H1 (cell line): ENCODE data around the gene ZNF292. TPM values are rescaled to one million over a fixed set of nuclear protein-coding genes. Genes with fewer than 3 reads are reported as not detected.

ENCODE experiments used
- CTCF ChIA-PET: fragments of 300-600 bp; sonication (Branson Sonifier 250); formaldehyde crosslinking; loops from one replicate; lab custom pipeline; 2021; ENCODE audit not compliant: partially characterized antibody; lab: Charles Lee
- POLR2A ChIA-PET: fragments of 300-600 bp; sonication (Branson Sonifier 250); formaldehyde crosslinking; loops from one replicate; lab custom pipeline; 2021; ENCODE audit warnings: inconsistent platforms; ENCODE audit not compliant: partially characterized antibody; lab: Charles Lee
- DNase-seq, 2 experiments: peaks; one replicate each; pipeline versions ENCODE4 v3.0.0 to v3.0.0-alpha.2; 2010 to 2022; ENCODE audit warnings: low spot score in 2 of 2, low read depth in 1 of 2, mixed read lengths in 1 of 2
- FAIRE-seq: peaks from 2 replicates; lab custom pipeline; 2011; peaks lifted over from hg19 to GRCh38; lab: Jason Lieb, UNC
- H2AFZ ChIP-seq: 2 replicates; pipeline ENCODE4 v1.8.1; 2012; ENCODE audit warnings: low read length, inconsistent platforms
- H2AK5ac ChIP-seq: 2 replicates; pipeline ENCODE4 v1.6.1; 2013; ENCODE audit warnings: low read depth, low read length
- H2BK120ac ChIP-seq: replicated peaks from 2 replicates; pipeline ENCODE3; 2013; ENCODE audit warnings: low read depth, low read length, inconsistent platforms
- H2BK12ac ChIP-seq: 2 replicates; pipeline ENCODE4 v1.6.1; 2013; ENCODE audit warnings: low read depth, low read length
- H2BK15ac ChIP-seq: 2 replicates; pipeline ENCODE4 v1.6.1; 2013; ENCODE audit warnings: low read length
- H2BK20ac ChIP-seq: 2 replicates; pipeline ENCODE4 v1.6.1; 2013; ENCODE audit warnings: low read length
- H2BK5ac ChIP-seq: 2 replicates; pipeline ENCODE4 v1.6.1; 2013; ENCODE audit warnings: low read depth, low read length
- H3K14ac ChIP-seq: 2 replicates; pipeline ENCODE4 v1.6.1; 2013; ENCODE audit warnings: inconsistent platforms; ENCODE audit not compliant: insufficient read length
- H3K18ac ChIP-seq: 2 replicates; pipeline ENCODE4 v1.6.1; 2013; ENCODE audit warnings: low read length; ENCODE audit errors: extremely low read depth
- H3K23ac ChIP-seq: 2 replicates; pipeline ENCODE4 v1.6.1; 2013; ENCODE audit warnings: inconsistent platforms; ENCODE audit not compliant: insufficient read length
- H3K23me2 ChIP-seq: 2 replicates; pipeline ENCODE4 v1.6.1; 2013; ENCODE audit warnings: low read depth, low read length
- H3K27ac ChIP-seq: 2 replicates; pipeline ENCODE4 v1.6.1; 2011; ENCODE audit warnings: low read depth, low read length, inconsistent platforms
- H3K27me3 ChIP-seq, 4 experiments: replicated peaks in 1 of 4; 1 replicate in 1 of 4; 2 replicates in 3 of 4; pipeline versions ENCODE4 v1.6.1 to v1.8.1; 2011 to 2013; ENCODE audit warnings: low read length in 3 of 4, mild to moderate bottlenecking in 3 of 4, inconsistent platforms in 2 of 4, mixed read lengths in 2 of 4, moderate library complexity in 1 of 4; ENCODE audit not compliant: control insufficient read depth in 3 of 4, insufficient read depth in 3 of 4; ENCODE audit errors: extremely low read depth in 1 of 4
- H3K36me3 ChIP-seq, 4 experiments: 2 replicates each; pipeline versions ENCODE4 v1.6.1 to v1.8.1; 2011 to 2013; ENCODE audit warnings: mild to moderate bottlenecking in 4 of 4, low read length in 3 of 4, moderate library complexity in 2 of 4, control low read depth in 1 of 4, inconsistent platforms in 1 of 4; ENCODE audit not compliant: insufficient read depth in 4 of 4, control insufficient read depth in 2 of 4
- H3K4ac ChIP-seq: replicated peaks from 2 replicates; pipeline ENCODE3; 2013; ENCODE audit warnings: low read length, low read depth, mixed read lengths, inconsistent platforms; ENCODE audit not compliant: insufficient read length
- H3K4me1 ChIP-seq, 4 experiments: replicated peaks in 1 of 4; 1 replicate in 1 of 4; 2 replicates in 3 of 4; pipeline versions ENCODE4 v1.6.1 to v1.8.1; 2011 to 2013; ENCODE audit warnings: low read length in 3 of 4, inconsistent platforms in 2 of 4, mixed read lengths in 1 of 4; ENCODE audit not compliant: insufficient read depth in 4 of 4, control insufficient read depth in 3 of 4
- H3K4me2 ChIP-seq, 2 experiments: 2 replicates each; pipeline versions ENCODE4 v1.6.1 to v1.8.1; 2011 to 2013; ENCODE audit warnings: low read depth in 2 of 2, low read length in 2 of 2, control low read depth in 1 of 2, inconsistent platforms in 1 of 2, mild to moderate bottlenecking in 1 of 2; ENCODE audit not compliant: insufficient read depth in 1 of 2
- H3K4me3 ChIP-seq, 4 experiments: fragments of 200-600, 300-600 bp in 1 of 4; sonication (generic), shearing (Covaris generic), sonication (Bioruptor Twin) in 1 of 4; 2 replicates each; pipeline versions ENCODE4 v1.5.1 to v1.8.1; 2011 to 2016; ENCODE audit warnings: low read length in 4 of 4, low read depth in 3 of 4, control low read depth in 2 of 4, inconsistent platforms in 2 of 4, mild to moderate bottlenecking in 2 of 4, mixed read lengths in 1 of 4, moderate library complexity in 1 of 4; ENCODE audit not compliant: insufficient read depth in 2 of 4; ENCODE audit errors: extremely low read depth in 1 of 4
- H3K56ac ChIP-seq: replicated peaks from 2 replicates; pipeline ENCODE3; 2013; ENCODE audit warnings: low read depth, mild to moderate bottlenecking, mixed read lengths, low read length, inconsistent platforms; ENCODE audit not compliant: insufficient read length
- H3K79me1 ChIP-seq: 2 replicates; pipeline ENCODE4 v1.6.1; 2013; ENCODE audit warnings: low read depth, low read length, control low read depth
- H3K79me2 ChIP-seq, 2 experiments: 2 replicates each; pipeline versions ENCODE4 v1.6.1 to v1.8.1; 2012 to 2013; ENCODE audit warnings: low read length in 2 of 2, mild to moderate bottlenecking in 2 of 2, inconsistent platforms in 1 of 2; ENCODE audit not compliant: insufficient read depth in 2 of 2, control insufficient read depth in 1 of 2
- H3K9ac ChIP-seq, 4 experiments: replicated peaks in 1 of 4; 1 replicate in 1 of 4; 2 replicates in 3 of 4; pipeline versions ENCODE4 v1.6.1 to v1.8.1; 2011 to 2013; ENCODE audit warnings: low read depth in 3 of 4, low read length in 3 of 4, control low read depth in 2 of 4, mild to moderate bottlenecking in 2 of 4, moderate library complexity in 2 of 4, inconsistent platforms in 1 of 4; ENCODE audit errors: extremely low read depth in 1 of 4
- H3K9me3 ChIP-seq, 2 experiments: 2 replicates each; pipeline versions ENCODE4 v1.6.1 to v1.8.1; 2012 to 2013; ENCODE audit warnings: mild to moderate bottlenecking in 2 of 2, moderate library complexity in 2 of 2, control low read depth in 1 of 2, inconsistent platforms in 1 of 2, low read depth in 1 of 2, low read length in 1 of 2, mixed read lengths in 1 of 2; ENCODE audit not compliant: insufficient read depth in 2 of 2
- H4K20me1 ChIP-seq, 2 experiments: replicated peaks in 1 of 2; 2 replicates each; pipeline versions ENCODE3 to v1.8.1; 2011 to 2013; ENCODE audit warnings: inconsistent platforms in 2 of 2, low read length in 2 of 2, mild to moderate bottlenecking in 1 of 2; ENCODE audit not compliant: insufficient read depth in 2 of 2, control insufficient read depth in 1 of 2
- H4K5ac ChIP-seq: 2 replicates; pipeline ENCODE4 v1.6.1; 2013; ENCODE audit warnings: low read length, low read depth, mixed read lengths, inconsistent platforms; ENCODE audit not compliant: insufficient read length
- H4K8ac ChIP-seq: 2 replicates; pipeline ENCODE4 v1.8.0; 2013; ENCODE audit warnings: mild to moderate bottlenecking, moderate library complexity, low read length, inconsistent platforms; ENCODE audit not compliant: insufficient read depth; ENCODE audit errors: extremely low read depth
- H4K91ac ChIP-seq: replicated peaks from 2 replicates; pipeline ENCODE3; 2013; ENCODE audit warnings: low read length, mixed read lengths, inconsistent platforms; ENCODE audit not compliant: insufficient read length
- BRCA1 ChIP-seq: IDR thresholded peaks from 2 replicates; pipeline ENCODE4 v1.6.1; 2012; ENCODE audit warnings: low read depth, low read length, improper control_type of control experiment
- CHD1 ChIP-seq: IDR thresholded peaks from 2 replicates; pipeline ENCODE4 v1.6.1; 2012; ENCODE audit warnings: low read depth, low read length, improper control_type of control experiment
- CHD2 ChIP-seq: IDR thresholded peaks from 2 replicates; pipeline ENCODE4 v1.6.1; 2012; ENCODE audit warnings: low read length, improper control_type of control experiment
- CREB1 ChIP-seq: IDR thresholded peaks from 2 replicates; pipeline ENCODE4 v1.6.1; 2012; ENCODE audit warnings: inconsistent platforms
- EZH2 ChIP-seq: fragments of 200-600 bp; sonication (generic); IDR thresholded peaks from 2 replicates; pipeline ENCODE4 v1.7.1; 2012; ENCODE audit warnings: low read depth, mild to moderate bottlenecking, moderate library complexity, low read length, inconsistent platforms; ENCODE audit not compliant: severe bottlenecking
- MAFK ChIP-seq: IDR thresholded peaks from 2 replicates; pipeline ENCODE4 v1.6.1; 2012; ENCODE audit warnings: low read depth, mild to moderate bottlenecking, improper control_type of control experiment, low read length
- RFX5 ChIP-seq: IDR thresholded peaks from 2 replicates; pipeline ENCODE4 v1.6.1; 2011; ENCODE audit warnings: low read depth, low read length, improper control_type of control experiment, borderline replicate concordance
- SP1 ChIP-seq: IDR thresholded peaks from 2 replicates; pipeline ENCODE4 v1.6.1; 2011; ENCODE audit warnings: low read depth, low read length
- SUZ12 ChIP-seq: fragments of 200-600 bp; sonication (generic); IDR thresholded peaks from 2 replicates; pipeline ENCODE4 v1.6.1; 2012; ENCODE audit warnings: mild to moderate bottlenecking, inconsistent platforms, low read length, moderate library complexity, mixed read lengths
- polyA plus RNA-seq, 7 experiments: library from polyadenylated mRNA; depleted of rRNA in 3 of 7; stranded (reverse) in 5 of 7; unstranded in 2 of 7; fragments of >200 nt in 5 of 7; fragments of 200-250 nt in 2 of 7; gene quantifications; 1 replicate in 5 of 7; 2 replicates in 1 of 7; 4 replicates in 1 of 7; pipeline versions ENCODE4 v1.2.1 to v1.2.3, GENCODE V29; 2011 to 2013; ENCODE audit warnings: missing spikeins in 2 of 7, mixed read lengths in 2 of 7
- total RNA-seq: library from RNA; stranded (reverse); fragmentation: NEBNext Ultra II Directional; extraction: Animal tissue kit (Norgen Biotek cat#: 25700); gene quantifications from 2 replicates; pipeline ENCODE4 v1.2.1, GENCODE V29; 2021

ZNF292 gene
- total and polyA plus RNA-seq, 2 of the 8 experiments (the other 6 are each of a cell fraction or from before 2014, with no cell fraction given): 6.8 to 44.2 TPM

DNA sequence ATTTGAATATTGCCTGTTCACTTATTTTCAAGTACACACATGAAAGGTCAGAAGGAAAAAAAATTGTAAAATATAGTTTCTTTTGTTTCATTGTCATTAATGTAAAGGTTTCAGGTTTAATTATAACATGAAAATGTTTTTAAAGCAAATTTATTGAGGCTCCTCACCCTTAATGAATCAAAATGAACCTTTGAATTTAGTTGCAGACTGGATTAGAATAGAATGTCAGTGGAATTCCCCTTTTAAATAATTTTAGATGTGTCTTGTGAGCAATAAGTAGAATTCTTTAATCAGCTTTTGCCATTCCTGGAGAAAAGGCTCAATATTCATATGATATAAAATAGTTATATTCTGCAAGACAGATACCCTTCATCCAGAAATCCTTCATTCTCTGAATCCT, 96.4 kb downstream of the ZNF292 start:
- no peaks in the 10 kb centered on the region for H3K4me1 ChIP-seq
- no peaks in the 10 kb centered on the region for H3K27me3 ChIP-seq
- peaks cover 0 to 5% of the 10 kb centered on the region in 2 experiments for H4K20me1 ChIP-seq
- FAIRE-seq: no peak
- H3K14ac ChIP-seq: no peak overlapping the region
- no peak overlapping the region for H4K5ac ChIP-seq
- DNase-seq: no peak
- H3K4ac ChIP-seq: no peak overlapping the region
- CTCF ChIA-PET: no interaction called here
- H3K4me2 ChIP-seq: no peak overlapping the region
- no peak overlapping the region for H2AFZ ChIP-seq
- H2BK12ac ChIP-seq: no peak overlapping the region
- no peak overlapping the region for H3K9ac ChIP-seq
- no peak overlapping the region for H3K27ac ChIP-seq
- H3K56ac ChIP-seq: no peak overlapping the region
- no peak overlapping the region for H2BK20ac ChIP-seq
- H4K8ac ChIP-seq: no peak overlapping the region
- POLR2A ChIA-PET: no interaction called here
- no peak overlapping the region for H2BK15ac ChIP-seq
- H2BK5ac ChIP-seq: no peak overlapping the region
- peaks cover 0 to 2% of the 10 kb centered on the region in 2 experiments; a peak in 1 of 4 replicates for H3K79me2 ChIP-seq
- H3K36me3 ChIP-seq: peaks cover 10 to 72% (median 41%) of the 10 kb centered on the region in 4 experiments
- H3K9me3 ChIP-seq: peaks cover 0 to 6% of the 10 kb centered on the region in 2 experiments; a peak in 1 of 4 replicates
- no peak overlapping the region for H2AK5ac ChIP-seq
- H3K4me3 ChIP-seq: no peak overlapping the region
- no peak overlapping the region for H3K18ac ChIP-seq
- H2BK120ac ChIP-seq: no peak overlapping the region
- H3K79me1 ChIP-seq: no peaks in the 10 kb centered on the region
- H3K23ac ChIP-seq: no peak overlapping the region
- H3K23me2 ChIP-seq: no peaks in the 10 kb centered on the region
- no peak overlapping the region for H4K91ac ChIP-seq
- TF ChIP-seq SP1 (no peak), CHD2 (no peak), EZH2 (no peak), CREB1 (no peak), CHD1 (no peak), MAFK (no peak), SUZ12 (no peak), BRCA1 (no peak), RFX5 (no peak)
